Measurements from ENCODE around the gene NIFK.
A peak's percentile ranks its signal among the peaks of the same experiment; 100 is the strongest.
"Not testable (repeated sequence)": the region's sequence is repeated elsewhere in the genome, so short reads cannot be mapped to it uniquely, and the experiment has no call there.

Gene NIFK

DNA sequence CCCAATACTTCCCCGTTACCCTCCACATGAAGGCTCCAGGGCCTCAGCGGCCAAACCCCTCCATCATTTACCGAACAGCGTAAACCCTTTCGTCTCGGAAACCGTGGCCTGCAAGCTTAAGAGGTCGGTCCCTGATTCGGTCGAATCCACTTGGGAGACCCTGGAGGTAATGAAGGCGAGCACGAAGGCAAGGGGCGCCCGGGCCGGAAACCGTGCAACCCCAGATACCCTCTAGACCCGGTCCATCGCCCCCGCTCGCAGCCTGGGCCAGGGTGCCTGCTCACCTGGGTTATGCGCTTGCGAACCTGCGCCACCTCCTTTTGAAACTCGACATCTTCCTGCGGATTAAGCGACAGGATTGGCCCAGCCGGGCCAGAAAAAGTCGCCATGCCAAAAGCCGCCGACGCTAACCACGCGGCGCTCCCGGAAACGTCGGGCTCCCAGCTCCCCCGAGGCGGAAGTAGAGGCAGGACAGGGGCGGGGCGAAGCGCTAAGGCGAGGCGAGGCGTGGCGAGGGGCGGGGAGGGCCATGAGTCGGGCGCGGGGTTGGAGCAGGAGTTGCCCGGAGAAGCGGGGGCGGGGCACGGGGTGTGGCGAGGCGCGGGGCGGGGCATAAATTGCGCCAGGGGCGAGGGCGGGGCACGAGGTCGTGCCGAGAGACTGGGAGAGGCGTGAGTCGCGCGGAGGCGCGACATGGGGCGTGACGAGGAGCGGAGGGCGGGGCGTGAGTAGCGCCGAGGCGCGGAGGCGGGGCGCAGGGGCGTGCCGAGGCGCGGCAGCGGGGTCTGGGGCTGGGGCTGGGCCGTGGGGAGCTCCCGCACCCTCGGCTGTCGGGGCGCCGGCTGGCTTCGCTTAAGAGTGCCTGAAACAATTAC, at the start of gene NIFK:
Gene NIFK (minus strand): TSS at position 414 of the 875 bp plus-strand sequence. CDS start 25 bp downstream, at position 389.
- peak; percentile 92 for DNase-seq

DNA sequence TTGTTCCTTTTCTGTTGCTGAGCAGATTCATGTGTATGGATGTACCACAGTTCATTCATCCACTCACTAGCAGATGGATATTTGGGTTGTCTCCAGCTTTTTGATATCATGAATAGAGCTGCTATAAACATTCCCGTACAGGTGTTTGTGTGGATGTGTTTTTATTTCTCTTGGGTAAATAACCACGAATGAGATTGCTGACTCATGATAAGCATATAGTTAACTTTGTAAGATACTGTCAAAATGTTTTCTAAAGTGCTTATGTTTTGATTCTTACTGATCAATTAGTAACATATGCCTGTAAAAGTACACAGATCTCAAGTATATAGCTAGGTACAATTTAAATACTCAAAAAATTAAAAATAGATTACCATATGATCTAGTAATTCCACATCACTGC, 46.5 kb upstream of the NIFK start:
- no peak for DNase-seq

DNA sequence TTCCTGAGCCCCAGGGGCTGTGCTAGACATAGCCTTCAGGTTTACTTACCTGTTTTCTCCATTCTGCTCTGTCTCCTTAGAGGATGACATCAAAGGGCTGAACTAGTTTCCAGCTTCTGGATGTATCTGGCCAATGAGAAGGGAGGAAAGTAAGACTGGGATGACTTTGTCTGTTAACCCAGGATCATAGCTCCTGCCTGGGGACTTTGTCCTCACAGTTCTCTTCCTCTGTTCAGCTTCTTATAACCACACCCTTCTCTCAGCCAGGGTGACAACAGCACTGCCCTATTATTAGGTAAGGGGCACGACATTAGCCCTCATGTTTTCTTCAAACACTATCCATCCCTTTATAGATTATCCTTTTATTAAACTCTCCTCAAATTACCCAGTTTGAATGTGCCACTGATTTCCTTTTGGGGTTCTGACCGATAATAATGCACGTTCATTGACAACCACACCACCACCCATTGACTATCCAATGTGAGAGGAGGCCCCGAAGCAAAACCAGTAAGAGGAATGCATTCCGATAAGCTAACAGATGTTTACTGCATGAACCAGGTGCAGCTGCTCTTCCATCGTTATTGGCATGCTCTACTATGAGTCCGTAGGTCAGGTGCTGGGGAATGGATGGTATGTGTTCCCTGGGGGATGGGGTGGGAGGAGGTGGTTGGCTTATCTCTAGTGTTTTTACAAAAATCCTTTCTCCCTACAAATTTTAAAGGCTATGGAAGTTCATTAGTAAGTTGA, 42.2 kb upstream of the NIFK start:
- DNase-seq: no peak

DNA sequence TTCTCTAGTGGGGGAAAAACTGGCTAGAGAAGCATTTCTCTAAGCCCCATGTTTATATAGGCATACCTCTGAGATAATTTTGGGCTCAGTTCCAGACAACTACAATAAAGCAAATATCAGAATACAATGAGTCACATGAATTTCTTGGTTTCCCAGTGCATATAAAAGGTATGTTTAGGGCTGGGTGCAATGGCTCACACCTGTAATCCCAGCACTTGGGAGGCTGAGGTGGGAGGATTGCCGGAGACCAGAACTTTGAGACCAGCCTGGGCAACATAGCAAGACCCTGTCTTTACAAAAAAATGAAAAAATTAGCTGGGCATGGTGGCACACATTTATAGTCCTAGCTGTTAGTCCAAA, 41.0 kb upstream of the NIFK start:
- DNase-seq: no peak

DNA sequence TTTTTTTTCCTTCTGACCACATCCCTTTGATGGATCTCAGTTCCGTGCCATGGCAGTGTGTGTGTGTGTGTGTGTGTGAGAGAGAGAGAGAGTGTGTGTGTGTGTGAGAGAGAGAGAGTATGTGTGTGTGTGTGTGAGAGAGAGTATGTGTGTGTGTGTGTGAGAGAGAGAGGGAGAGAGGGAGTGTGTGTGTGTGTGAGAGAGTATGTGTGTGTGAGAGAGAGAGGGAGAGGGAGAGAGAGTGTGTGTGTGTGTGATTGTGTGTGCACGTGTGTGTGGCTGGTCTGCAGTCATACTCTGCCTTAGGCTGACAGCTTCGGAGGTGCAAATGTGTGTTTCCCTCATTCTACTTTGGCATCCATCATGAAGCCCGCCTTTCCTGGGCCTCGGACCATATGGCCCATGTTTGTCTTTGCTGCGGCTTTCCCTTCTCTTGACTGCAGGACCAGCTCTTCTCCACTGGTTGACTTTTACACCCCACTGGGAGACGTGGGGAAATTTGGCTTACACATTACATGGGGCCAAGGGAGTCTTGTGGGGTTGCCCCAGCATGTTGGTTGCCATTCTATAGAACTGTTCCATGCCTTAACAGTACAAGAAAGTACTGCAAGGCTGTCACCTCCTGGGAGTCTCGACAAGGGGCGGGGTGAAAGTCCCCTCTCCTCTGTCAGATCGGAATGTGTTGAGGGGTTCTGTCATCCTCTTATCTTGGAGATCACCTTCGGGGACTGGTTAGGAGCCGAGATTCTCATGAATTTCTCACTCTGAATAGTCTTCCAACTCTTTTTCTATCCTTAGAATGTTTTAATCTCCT, 40.4 kb upstream of the NIFK start:
- no peak for DNase-seq

DNA sequence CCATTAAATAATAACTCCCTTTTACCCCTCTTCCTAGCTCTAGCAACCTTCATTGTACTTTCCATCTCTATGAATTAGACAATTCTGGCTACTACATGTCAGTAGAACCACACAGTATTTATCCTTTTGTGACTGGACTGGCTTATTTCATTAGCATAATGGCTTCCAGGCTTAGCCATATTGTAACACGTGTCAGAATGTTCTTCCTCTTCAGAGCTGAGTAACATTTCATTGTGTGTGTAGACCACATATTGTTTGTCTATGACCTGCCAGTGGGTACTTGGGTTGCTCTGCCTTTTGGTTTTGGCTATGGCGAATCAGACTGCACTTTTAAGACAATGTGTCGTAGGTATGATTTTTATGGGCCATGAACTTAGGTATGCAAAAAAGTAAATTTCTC, 39.7 kb upstream of the NIFK start:
- no peak for DNase-seq

DNA sequence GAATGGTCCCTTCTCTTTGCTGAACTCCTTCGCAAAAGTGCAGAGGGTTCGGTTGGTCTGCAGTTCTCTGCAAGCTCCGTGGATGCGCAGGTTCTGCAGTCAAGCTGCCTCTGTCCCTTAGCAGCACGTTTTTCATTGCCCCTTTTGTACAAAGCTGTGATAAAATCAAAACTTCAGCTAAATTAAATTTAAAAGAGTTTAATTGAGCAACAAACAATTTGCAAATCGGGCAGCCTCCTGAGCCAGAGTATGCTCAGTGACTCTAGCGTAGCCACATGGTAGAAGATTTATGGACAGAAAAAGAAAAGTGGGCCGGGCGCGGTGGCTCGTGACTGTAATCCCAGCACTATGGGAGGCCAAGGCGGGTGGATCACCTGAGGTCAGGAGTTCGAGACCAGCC, 37.6 kb upstream of the NIFK start:
- no peak for DNase-seq

DNA sequence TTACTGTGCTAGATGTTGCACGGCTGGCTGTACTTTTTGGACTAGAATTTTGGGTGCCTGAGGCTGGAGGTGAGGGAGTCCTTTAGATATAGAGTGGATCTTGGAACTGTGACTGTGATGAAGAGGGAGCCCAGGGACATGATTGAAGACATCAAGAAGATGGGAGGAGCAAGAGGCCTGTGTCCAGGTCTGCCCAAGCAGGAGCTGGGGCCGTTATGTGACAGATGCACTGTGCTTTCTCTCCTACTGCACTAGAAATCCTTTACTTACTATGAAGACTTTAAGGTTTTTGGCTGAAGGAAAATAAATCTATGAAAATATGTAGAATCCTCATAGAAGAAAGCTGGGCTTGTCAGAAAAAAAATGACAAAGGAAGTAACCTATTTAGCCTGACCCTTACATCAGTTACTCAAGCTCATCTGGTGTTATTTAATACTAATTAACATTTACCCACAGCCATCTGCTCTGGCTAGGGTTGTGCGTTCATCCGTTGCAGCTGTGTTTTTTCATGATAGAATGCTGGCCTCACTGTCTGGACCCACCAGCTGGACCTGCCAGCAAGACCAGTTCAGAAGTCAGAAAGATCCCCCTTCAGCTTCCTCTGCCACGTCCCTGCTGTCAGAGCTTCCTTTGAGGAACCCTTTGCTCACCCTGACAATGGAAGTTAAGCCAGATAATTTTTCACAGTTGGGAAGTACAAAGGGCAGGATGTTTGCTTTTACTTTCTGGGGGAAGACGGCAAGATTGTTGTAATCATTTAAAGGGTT, 35.5 kb upstream of the NIFK start:
- DNase-seq: no peak

DNA sequence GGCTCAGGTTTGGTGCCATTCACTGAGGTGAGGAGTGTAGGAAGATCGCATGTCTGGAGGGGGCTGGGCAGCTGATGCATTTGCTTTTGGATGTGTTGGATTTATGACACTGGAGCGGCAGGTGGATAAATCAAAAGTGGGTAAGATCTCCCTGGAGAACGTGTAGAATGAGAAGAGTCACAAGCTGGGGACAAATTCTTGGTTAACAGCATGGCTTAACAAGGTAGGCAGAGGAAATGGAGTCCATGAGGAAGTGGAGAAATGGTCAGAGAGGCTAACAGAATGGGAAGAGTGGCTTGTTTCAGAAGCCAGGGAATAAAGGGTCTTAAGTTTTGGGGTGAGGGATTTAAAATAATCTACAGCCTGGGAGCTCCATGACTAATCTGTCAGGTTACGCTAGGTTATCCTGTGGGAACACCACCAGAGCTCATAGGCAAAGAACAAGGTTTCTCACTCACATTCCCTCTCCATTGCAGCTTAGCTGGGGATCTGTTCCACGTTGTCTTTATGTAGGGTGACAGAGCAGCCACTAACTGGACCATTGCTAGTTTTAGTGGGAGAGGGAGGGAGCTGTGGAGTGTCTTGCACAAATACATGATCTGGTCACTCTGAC, 31.6 kb upstream of the NIFK start:
- DNase-seq: no peak

DNA sequence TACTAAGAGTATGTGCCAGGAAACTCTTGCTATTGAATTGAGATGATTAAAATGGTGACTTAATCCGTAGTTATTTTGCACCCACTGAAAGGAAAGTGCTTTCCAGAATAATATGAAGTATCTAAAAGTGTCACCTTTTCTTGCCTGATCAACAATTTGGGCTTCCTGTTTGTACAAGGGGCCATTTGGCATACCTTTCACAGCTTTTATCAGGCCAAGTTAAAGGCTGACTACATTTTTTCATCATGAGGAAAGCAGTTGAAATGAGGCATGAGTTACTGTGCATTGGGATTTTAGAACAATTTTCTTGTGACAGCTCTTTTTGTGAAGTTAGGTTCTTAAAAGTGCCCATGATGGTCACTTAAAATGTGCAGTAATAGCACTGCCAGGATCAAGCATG, 29.9 kb upstream of the NIFK start:
- no peak for DNase-seq

DNA sequence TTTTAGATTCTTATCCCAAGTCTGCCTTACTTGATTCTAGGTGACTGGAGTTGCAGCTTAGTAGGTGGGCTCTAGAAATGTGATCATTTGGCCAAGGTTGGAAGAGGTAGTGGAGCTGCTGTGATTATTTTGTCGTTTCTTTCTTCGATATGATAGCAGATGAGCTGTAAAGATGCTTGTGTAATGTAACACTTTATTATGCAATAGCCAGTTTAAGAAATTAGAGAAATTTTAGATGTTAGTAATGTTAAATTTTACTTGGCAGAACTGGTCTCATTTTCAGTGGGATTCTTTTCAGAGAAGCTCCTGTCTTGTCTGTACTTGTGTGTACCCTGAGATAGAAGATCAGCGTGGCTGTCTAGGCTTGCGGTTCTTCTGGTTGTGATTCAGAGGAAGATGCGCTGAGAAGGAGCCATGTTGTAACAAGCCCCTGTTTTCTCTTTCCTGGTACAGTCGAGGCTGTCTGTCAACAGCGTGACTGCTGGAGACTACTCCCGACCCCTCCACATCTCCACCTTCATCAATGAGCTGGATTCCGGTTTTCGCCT, 28.1 kb upstream of the NIFK start:
- DNase-seq: no peak

DNA sequence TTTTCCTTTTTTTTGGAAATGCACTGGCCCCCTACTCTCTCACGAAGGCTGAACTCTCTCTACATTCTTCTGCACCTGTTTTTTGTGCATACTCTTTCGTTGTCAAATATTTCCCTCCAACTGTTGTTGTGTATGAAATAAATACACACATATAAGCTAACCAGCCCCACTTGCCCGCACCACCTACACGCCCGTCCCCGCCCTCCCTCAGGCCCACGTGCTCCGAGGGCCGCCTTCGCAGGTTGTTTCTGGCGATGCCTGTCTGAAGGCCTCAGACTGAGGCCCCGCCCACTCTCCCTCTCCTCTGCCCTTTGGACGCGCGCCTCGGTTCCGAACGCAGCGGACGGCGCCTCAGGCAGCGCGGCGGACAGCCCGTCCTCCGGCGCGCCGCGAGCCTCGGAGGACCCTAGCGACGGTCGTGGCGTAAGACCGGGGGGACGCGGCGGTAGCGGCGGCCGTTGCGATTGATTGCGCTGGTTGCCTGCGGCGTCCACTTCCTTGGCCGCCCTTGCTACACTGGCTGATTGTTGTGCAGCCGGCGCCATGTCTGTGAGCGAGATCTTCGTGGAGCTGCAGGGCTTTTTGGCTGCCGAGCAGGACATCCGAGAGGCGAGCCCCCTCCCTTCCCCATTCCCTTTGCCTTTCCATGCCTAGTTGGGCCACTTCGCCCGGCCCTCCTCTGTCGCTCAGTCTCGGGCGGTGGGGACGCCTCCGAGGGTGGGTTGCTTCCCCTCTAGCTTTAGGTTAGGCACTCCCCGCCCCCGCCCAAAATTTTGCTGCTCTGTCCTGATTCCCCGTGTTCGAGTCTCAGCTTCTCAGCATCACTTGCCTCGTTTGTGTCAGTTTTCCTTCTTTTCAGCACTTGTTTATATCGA, 18.8 kb upstream of the NIFK start, which contains the start of gene TSN:
Gene TSN (plus strand): TSS at position 415 of the 875 bp plus-strand sequence. CDS start 129 bp downstream, at position 544.
- peak; percentile 75 for DNase-seq

DNA sequence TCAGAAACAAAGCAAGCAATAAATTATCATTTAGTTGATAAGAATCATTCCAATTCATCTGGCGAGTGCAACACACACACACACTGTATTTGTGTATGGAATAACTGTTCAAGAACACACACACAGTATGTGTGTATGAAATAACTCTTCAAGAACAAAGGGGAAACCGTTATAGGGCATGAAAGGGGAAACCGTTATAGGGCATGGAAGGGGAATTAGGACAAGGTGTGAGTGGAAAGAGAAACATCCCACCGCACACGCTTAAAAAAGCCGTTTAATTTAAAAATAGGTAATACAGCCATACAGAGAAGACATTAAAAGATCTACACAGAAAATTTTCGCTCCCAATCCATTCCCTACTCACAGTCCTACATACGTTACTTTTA, 18.2 kb upstream of the NIFK start:
- DNase-seq: no peak

DNA sequence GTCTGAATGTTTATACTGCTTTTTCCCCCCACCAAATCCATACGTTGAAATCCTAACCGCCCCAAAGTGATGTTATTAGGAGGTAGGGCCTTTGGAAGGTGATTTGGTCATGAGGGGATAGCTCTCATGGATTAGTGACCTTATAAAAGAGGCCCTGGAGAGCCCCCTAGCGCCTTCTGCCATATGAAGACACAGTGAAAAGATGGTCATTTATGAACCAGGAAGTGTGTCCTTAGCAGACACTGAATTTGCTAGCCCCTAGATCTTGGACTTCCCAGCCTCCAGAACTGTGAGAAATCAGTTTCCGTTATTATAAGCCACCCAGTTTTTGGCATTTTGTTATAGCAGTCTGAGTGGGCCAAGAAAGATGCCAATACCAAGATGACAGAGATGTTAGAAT, 11.5 kb upstream of the NIFK start:
- DNase-seq: no peak

DNA sequence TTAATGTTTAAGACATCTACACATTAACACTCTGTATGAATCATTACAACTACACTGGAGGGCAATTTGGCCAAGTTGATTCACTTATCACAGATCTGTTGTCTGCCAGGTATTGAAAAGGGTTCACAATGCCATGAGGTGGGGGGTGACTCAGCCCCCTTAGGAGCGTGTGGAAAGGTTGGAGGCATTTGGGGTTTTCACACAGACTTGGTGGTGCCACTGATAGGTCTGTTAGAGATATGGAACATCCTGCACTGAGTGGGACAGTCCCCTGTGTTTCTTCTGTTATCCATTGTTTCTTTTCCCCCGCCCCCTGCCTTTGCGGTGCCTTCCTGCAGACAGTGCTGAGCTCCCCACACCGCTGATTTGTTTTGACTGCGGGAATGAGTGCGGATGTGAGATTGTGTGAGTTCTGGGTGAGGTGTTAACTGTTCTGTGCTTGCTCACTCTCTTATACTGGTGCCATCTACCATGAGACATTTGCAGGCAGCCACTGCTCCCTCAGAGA, 9.4 kb upstream of the NIFK start:
- DNase-seq: no peak

DNA sequence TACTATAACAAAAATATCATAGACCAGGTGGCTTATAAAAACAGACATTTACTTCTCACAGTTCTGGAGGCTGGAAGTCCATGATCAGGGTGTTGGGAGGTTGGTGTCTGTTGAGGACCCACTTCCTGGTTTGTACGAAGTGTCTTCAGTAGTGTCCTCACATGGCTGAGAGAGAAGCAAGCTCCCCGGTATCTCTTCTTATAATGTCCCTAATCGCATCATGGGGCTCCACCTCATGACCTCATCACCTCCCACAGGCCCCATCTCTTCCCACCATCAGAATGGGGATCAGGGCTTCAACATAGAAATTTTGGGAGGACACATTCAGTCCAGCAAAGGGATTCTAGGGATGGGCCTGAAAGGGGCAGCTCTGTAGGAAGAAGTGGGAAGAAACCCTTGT, 4.8 kb upstream of the NIFK start:
- no peak for DNase-seq

DNA sequence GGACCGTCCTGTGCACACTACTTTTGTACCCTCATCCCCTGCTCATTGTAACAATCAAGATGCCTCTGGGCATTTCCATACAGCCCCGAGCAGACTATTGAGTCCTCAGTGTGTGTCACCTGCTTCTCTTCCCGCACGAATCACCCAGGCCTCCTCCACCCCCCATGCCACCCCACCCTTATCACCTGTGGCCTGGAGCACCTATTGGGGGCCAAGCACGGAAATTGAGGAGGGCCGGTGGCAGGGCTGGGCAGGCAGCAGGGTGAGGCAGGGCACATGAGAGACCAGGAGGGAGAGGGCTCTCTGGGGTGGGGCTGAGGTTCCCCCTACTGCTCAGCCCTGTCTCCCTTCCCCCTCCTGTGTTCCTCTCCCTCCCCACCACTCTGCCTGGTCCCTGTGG, 4.3 kb upstream of the NIFK start:
- no peak for DNase-seq

DNA sequence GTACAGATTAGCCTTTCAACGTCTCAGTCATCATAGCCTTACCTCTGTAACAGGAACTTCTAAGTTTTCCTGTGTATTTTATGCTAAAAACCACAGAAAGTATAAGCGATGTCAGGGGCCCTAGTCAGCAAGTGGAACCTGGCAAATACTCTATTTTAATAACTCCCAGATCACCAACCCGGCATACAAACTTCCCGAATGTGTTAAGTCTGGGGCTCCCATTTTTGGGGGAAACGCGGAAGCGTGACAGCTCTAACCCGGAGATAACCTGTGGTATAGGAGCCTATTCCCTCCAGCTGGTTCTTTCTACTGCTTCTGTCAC, 574 bp downstream of the NIFK start:
- no peak for DNase-seq

DNA sequence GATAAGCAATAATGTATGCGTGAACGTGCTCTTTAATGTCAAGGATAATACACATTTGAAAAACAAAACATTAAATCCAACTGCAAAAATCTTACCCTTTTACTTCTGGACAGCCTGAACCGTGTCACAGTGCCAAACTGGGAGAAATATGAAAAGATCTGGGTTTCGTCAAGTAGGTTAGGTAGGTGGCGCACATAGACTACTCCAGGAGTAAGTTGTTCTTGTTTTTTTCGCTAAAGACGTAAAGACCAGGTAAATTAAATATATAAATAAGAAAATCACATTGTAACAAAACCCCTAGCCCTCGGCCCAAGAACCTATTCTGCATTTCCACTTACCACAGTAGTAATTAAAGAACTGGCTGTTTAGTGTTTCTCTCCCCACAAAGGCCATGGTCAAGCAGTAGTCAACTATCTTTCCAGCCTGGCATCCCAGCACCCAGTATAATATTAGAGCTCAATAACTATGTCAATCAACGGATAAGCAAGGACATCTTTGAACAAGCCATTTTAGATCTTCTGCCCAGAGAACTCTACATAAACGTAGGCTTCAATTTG, 1.1 kb downstream of the NIFK start:
- DNase-seq: no peak

DNA sequence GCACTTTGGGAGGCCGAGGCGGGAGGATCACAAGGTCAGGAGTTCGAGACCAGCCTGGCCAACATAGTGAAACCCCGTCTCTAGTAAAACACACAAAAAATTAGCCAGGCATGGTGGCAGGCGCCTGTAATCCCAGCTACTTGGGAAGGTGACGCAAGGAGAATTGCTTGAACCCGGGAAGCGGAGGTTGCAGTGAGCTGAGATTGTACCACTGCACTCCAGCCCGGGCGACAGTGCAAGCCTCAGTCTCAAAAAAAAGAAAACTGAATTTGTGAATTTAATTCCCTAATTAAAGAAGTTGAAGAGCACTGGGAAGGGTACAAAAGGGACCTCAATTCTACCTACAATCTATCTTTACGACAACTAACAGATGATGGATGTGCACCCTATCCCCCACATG, 2.1 kb downstream of the NIFK start:
- DNase-seq: not testable (repeated sequence)
